OCI-LY1 (cell line): ENCODE results near the gene GJB4.

ENCODE experiments used
- H2AFZ ChIP-seq: fragments of 200-600 bp; sonication (generic), shearing (Covaris generic); 2 replicates; pipeline ENCODE4 v1.6.0; 2014; ENCODE audit warnings: antibody characterized with exemption, mild to moderate bottlenecking, low read length
- H3F3A ChIP-seq: fragments of 200-600 bp; sonication (generic), shearing (Covaris generic); 2 replicates; pipeline ENCODE4 v1.6.0; 2014; ENCODE audit warnings: mild to moderate bottlenecking, antibody characterized with exemption, low read length, moderate library complexity; ENCODE audit not compliant: insufficient read depth
- H3K27ac ChIP-seq: fragments of 200-600 bp; sonication (generic); 2 replicates; pipeline ENCODE4 v1.5.1; 2014; ENCODE audit warnings: low read length, mixed run types, mild to moderate bottlenecking, low read depth; ENCODE audit not compliant: poor library complexity, severe bottlenecking
- H3K27me3 ChIP-seq: fragments of 200-600 bp; sonication (generic); 2 replicates; pipeline ENCODE4 v1.6.0; 2014; ENCODE audit warnings: antibody characterized with exemption, mild to moderate bottlenecking, low read length, moderate library complexity; ENCODE audit not compliant: insufficient read depth
- H3K36me3 ChIP-seq: fragments of 200-600 bp; sonication (generic); 2 replicates; pipeline ENCODE4 v1.6.1; 2014; ENCODE audit warnings: mild to moderate bottlenecking, antibody characterized with exemption, low read length, moderate library complexity, mixed read lengths; ENCODE audit not compliant: insufficient read depth
- H3K4me1 ChIP-seq: fragments of 200-600 bp; sonication (generic); 2 replicates; pipeline ENCODE4 v1.5.1; 2014; ENCODE audit warnings: mild to moderate bottlenecking, low read length, moderate library complexity; ENCODE audit not compliant: insufficient read depth, severe bottlenecking
- H3K4me2 ChIP-seq: fragments of 200-600 bp; sonication (generic), shearing (Covaris generic); 2 replicates; pipeline ENCODE4 v1.6.1; 2014; ENCODE audit warnings: low read length
- H3K4me3 ChIP-seq: fragments of 200-600 bp; sonication (generic); 2 replicates; pipeline ENCODE4 v1.5.1; 2014; ENCODE audit warnings: low read length, low read depth, mild to moderate bottlenecking, mixed read lengths; ENCODE audit not compliant: poor library complexity, severe bottlenecking
- H3K79me2 ChIP-seq: fragments of 200-600 bp; shearing (Covaris generic); 2 replicates; pipeline ENCODE4 v1.6.1; 2016; ENCODE audit warnings: mixed run types, low read length, mixed read lengths; ENCODE audit not compliant: insufficient read depth
- H3K9ac ChIP-seq: fragments of 200-600 bp; sonication (generic), shearing (Covaris generic); 2 replicates; pipeline ENCODE4 v1.6.1; 2014; ENCODE audit warnings: mild to moderate bottlenecking, low read length, mixed read lengths
- H3K9me2 ChIP-seq: fragments of 200-600 bp; sonication (generic), shearing (Covaris generic); 2 replicates; pipeline ENCODE4 v1.6.1; 2014; ENCODE audit warnings: low read depth, mild to moderate bottlenecking, low read length, mixed read lengths
- H3K9me3 ChIP-seq: fragments of 200-600 bp; shearing (Covaris generic); 2 replicates; pipeline ENCODE4 v1.6.1; 2014; ENCODE audit warnings: low read length, mixed read lengths
- H4K20me1 ChIP-seq: fragments of 200-600 bp; sonication (generic), shearing (Covaris generic); 2 replicates; pipeline ENCODE4 v1.6.0; 2016; ENCODE audit warnings: mild to moderate bottlenecking, low read length; ENCODE audit not compliant: insufficient read depth
- CTCF ChIP-seq: fragments of 200-600 bp; sonication (generic), shearing (Covaris generic); IDR thresholded peaks from 2 replicates; pipeline ENCODE4 v1.5.1; 2017; ENCODE audit warnings: mild to moderate bottlenecking, antibody characterized with exemption, low read length, moderate library complexity, mixed read lengths
- EZH2 ChIP-seq: fragments of 200-600 bp; sonication (generic), shearing (Covaris generic); IDR thresholded peaks from 2 replicates; pipeline ENCODE4 v1.8.0; 2017; ENCODE audit warnings: borderline replicate concordance, mixed run types, mild to moderate bottlenecking, antibody characterized with exemption, low read length, moderate library complexity, mixed read lengths

Gene GJB4

GRCh38 chr1:34755961-34756360, 3.6 kb upstream of the GJB4 start:
- H3K4me1 ChIP-seq = no peaks in the 10 kb centered on the region
- no peaks in the 10 kb centered on the region for H4K20me1 ChIP-seq
- TF ChIP-seq CTCF (no peak), EZH2 (no peak)
- no peak overlapping the region for H3K27ac ChIP-seq
- H3K9me2 ChIP-seq = no peaks in the 10 kb centered on the region
- no peak overlapping the region for H3K4me2 ChIP-seq
- H3K36me3 ChIP-seq = no peaks in the 10 kb centered on the region
- H3K9ac ChIP-seq = no peak overlapping the region
- no peaks in the 10 kb centered on the region; the same call in 1 of the 2 replicates for H3K27me3 ChIP-seq
- H3K4me3 ChIP-seq = no peak overlapping the region
- H3K79me2 ChIP-seq = no peaks in the 10 kb centered on the region
- H2AFZ ChIP-seq = no peak overlapping the region
- H3K9me3 ChIP-seq = no peaks in the 10 kb centered on the region
- H3F3A ChIP-seq = no peaks in the 10 kb centered on the region

GRCh38 chr1:34757386-34757785, 2.2 kb upstream of the GJB4 start:
- no peak overlapping the region for H3K9ac ChIP-seq
- no peaks in the 10 kb centered on the region for H3K4me1 ChIP-seq
- no peak overlapping the region for H3K4me2 ChIP-seq
- no peak overlapping the region for H3K4me3 ChIP-seq
- H3K27ac ChIP-seq = no peak overlapping the region
- H3K79me2 ChIP-seq = no peaks in the 10 kb centered on the region
- H3K27me3 ChIP-seq = no peaks in the 10 kb centered on the region; the same call in 1 of the 2 replicates
- no peaks in the 10 kb centered on the region for H3K9me3 ChIP-seq
- no peaks in the 10 kb centered on the region for H3K9me2 ChIP-seq
- H4K20me1 ChIP-seq = no peaks in the 10 kb centered on the region
- H2AFZ ChIP-seq = no peak overlapping the region
- no peaks in the 10 kb centered on the region for H3F3A ChIP-seq
- no peak for TF ChIP-seq EZH2
- no peak for TF ChIP-seq CTCF
- H3K36me3 ChIP-seq = no peaks in the 10 kb centered on the region

- no peak overlapping the region for H3K4me2 ChIP-seq
- H2AFZ ChIP-seq = no peak overlapping the region
- no peaks in the 10 kb centered on the region for H3K4me1 ChIP-seq
- TF ChIP-seq CTCF = no peak
- no peak for TF ChIP-seq EZH2
- H3K9ac ChIP-seq = no peak overlapping the region
- no peaks in the 10 kb centered on the region; the same call in 1 of the 2 replicates for H3K27me3 ChIP-seq
- H3K9me3 ChIP-seq = no peaks in the 10 kb centered on the region
- no peaks in the 10 kb centered on the region for H4K20me1 ChIP-seq
- no peaks in the 10 kb centered on the region for H3K79me2 ChIP-seq
- H3K27ac ChIP-seq = no peak overlapping the region
- H3F3A ChIP-seq = no peaks in the 10 kb centered on the region
- H3K36me3 ChIP-seq = no peaks in the 10 kb centered on the region
- H3K4me3 ChIP-seq = no peak overlapping the region
- H3K9me2 ChIP-seq = no peaks in the 10 kb centered on the region
Observed at GRCh38 chr1:34758751-34759150, 789 bp upstream of the GJB4 start.
